Measurements from ENCODE around the gene DNAJC1.

DNAJC1 gene

DNA sequence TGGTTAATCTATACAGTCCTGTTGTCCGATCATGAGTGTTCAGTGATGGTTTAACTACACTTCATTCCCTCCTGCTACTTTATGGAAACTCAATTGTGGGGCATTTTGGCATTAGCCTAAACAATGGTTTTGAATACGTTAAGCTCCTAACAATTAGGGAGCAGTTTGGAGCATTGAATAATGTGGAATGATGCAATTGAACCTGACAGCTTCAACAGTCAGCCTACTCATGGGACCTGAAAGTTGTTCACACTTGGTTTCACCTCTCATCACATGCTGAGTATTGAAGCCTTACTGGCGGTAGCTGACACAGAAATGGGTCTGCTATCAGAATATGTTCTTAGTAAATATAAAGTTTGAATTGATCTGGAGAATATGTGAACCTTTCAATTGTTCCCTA, 283.4 kb downstream of the DNAJC1 start (continued):
- TF ChIP-seq, protein P1, sequence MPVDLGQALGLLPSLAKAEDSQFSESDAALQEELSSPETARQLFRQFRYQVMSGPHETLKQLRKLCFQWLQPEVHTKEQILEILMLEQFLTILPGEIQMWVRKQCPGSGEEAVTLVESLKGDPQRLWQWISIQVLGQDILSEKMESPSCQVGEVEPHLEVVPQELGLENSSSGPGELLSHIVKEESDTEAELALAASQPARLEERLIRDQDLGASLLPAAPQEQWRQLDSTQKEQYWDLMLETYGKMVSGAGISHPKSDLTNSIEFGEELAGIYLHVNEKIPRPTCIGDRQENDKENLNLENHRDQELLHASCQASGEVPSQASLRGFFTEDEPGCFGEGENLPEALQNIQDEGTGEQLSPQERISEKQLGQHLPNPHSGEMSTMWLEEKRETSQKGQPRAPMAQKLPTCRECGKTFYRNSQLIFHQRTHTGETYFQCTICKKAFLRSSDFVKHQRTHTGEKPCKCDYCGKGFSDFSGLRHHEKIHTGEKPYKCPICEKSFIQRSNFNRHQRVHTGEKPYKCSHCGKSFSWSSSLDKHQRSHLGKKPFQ (tag by site-specific recombination; IDR thresholded peaks at IDR 0.05), result peak; percentile 83
- TF ChIP-seq MZF1 (tag by site-specific recombination; IDR thresholded peaks at IDR 0.05; ENCODE audit: borderline replicate concordance) (peak; percentile 66; the same call in 1 of the 2 replicates), OSR2 (tag by site-specific recombination; IDR thresholded peaks at IDR 0.05) (peak; percentile 63; the same call in 1 of the 2 replicates)
- TF ChIP-seq, protein P2, sequence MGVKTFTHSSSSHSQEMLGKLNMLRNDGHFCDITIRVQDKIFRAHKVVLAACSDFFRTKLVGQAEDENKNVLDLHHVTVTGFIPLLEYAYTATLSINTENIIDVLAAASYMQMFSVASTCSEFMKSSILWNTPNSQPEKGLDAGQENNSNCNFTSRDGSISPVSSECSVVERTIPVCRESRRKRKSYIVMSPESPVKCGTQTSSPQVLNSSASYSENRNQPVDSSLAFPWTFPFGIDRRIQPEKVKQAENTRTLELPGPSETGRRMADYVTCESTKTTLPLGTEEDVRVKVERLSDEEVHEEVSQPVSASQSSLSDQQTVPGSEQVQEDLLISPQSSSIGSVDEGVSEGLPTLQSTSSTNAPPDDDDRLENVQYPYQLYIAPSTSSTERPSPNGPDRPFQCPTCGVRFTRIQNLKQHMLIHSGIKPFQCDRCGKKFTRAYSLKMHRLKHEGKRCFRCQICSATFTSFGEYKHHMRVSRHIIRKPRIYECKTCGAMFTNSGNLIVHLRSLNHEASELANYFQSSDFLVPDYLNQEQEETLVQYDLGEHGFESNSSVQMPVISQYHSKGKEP (tag by site-specific recombination; IDR thresholded peaks at IDR 0.05), result 0 out of 2 replicates have a peak, but pooled peaks have one; percentile 22
- TF ChIP-seq, protein P3, sequence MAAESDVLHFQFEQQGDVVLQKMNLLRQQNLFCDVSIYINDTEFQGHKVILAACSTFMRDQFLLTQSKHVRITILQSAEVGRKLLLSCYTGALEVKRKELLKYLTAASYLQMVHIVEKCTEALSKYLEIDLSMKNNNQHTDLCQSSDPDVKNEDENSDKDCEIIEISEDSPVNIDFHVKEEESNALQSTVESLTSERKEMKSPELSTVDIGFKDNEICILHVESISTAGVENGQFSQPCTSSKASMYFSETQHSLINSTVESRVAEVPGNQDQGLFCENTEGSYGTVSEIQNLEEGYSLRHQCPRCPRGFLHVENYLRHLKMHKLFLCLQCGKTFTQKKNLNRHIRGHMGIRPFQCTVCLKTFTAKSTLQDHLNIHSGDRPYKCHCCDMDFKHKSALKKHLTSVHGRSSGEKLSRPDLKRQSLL (tag by site-specific recombination; IDR thresholded peaks at IDR 0.05), result no peak
- TF ChIP-seq, protein P4, sequence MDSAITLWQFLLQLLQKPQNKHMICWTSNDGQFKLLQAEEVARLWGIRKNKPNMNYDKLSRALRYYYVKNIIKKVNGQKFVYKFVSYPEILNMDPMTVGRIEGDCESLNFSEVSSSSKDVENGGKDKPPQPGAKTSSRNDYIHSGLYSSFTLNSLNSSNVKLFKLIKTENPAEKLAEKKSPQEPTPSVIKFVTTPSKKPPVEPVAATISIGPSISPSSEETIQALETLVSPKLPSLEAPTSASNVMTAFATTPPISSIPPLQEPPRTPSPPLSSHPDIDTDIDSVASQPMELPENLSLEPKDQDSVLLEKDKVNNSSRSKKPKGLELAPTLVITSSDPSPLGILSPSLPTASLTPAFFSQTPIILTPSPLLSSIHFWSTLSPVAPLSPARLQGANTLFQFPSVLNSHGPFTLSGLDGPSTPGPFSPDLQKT (IDR thresholded peaks at IDR 0.05; ENCODE audit: borderline replicate concordance, low read depth, low read length), result no peak

DNA sequence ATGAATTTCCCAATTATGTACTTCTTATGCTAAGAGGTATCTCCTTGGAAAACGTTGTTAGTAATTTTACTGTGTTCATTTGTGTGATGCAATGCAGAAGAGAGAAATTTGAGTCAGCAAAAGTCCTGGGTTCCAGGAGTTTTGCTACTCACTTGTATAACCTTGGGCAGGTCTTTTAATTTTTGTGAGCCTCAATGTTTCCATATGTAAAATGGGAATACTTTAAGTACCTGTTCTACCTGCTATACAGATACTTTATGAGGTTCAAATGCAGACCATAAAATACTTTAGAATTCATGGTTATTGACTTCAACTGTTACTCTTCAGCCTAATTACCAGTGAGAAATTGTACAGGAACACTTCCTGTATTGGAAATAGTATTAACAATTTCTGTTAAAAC, 284.0 kb downstream of the DNAJC1 start:
- ChIA-PET POLR2A (no interaction called here), CTCF (no interaction called here)
- TF ChIP-seq, protein P5, sequence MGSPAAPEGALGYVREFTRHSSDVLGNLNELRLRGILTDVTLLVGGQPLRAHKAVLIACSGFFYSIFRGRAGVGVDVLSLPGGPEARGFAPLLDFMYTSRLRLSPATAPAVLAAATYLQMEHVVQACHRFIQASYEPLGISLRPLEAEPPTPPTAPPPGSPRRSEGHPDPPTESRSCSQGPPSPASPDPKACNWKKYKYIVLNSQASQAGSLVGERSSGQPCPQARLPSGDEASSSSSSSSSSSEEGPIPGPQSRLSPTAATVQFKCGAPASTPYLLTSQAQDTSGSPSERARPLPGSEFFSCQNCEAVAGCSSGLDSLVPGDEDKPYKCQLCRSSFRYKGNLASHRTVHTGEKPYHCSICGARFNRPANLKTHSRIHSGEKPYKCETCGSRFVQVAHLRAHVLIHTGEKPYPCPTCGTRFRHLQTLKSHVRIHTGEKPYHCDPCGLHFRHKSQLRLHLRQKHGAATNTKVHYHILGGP (tag by site-specific recombination; IDR thresholded peaks at IDR 0.05), result no peak
- TF ChIP-seq ZNF776 (tag by site-specific recombination; IDR thresholded peaks at IDR 0.05; ENCODE audit: borderline replicate concordance) (no peak), ZNF248 (tag by site-specific recombination; IDR thresholded peaks at IDR 0.05) (no peak), ZNF596 (tag by site-specific recombination; IDR thresholded peaks at IDR 0.05) (no peak), ZNF202 (tag by site-specific recombination; IDR thresholded peaks at IDR 0.05; ENCODE audit: borderline replicate concordance) (no peak), ZNF610 (tag by site-specific recombination; IDR thresholded peaks at IDR 0.05; ENCODE audit: borderline replicate concordance) (no peak), ZNF311 (tag by site-specific recombination; IDR thresholded peaks at IDR 0.05; ENCODE audit: borderline replicate concordance) (no peak), ZNF768 (tag by site-specific recombination; IDR thresholded peaks at IDR 0.05) (no peak), ZNF175 (tag by site-specific recombination; IDR thresholded peaks at IDR 0.05) (no peak), ZNF501 (tag by site-specific recombination; IDR thresholded peaks at IDR 0.05) (no peak)
- TF ChIP-seq, protein P6, sequence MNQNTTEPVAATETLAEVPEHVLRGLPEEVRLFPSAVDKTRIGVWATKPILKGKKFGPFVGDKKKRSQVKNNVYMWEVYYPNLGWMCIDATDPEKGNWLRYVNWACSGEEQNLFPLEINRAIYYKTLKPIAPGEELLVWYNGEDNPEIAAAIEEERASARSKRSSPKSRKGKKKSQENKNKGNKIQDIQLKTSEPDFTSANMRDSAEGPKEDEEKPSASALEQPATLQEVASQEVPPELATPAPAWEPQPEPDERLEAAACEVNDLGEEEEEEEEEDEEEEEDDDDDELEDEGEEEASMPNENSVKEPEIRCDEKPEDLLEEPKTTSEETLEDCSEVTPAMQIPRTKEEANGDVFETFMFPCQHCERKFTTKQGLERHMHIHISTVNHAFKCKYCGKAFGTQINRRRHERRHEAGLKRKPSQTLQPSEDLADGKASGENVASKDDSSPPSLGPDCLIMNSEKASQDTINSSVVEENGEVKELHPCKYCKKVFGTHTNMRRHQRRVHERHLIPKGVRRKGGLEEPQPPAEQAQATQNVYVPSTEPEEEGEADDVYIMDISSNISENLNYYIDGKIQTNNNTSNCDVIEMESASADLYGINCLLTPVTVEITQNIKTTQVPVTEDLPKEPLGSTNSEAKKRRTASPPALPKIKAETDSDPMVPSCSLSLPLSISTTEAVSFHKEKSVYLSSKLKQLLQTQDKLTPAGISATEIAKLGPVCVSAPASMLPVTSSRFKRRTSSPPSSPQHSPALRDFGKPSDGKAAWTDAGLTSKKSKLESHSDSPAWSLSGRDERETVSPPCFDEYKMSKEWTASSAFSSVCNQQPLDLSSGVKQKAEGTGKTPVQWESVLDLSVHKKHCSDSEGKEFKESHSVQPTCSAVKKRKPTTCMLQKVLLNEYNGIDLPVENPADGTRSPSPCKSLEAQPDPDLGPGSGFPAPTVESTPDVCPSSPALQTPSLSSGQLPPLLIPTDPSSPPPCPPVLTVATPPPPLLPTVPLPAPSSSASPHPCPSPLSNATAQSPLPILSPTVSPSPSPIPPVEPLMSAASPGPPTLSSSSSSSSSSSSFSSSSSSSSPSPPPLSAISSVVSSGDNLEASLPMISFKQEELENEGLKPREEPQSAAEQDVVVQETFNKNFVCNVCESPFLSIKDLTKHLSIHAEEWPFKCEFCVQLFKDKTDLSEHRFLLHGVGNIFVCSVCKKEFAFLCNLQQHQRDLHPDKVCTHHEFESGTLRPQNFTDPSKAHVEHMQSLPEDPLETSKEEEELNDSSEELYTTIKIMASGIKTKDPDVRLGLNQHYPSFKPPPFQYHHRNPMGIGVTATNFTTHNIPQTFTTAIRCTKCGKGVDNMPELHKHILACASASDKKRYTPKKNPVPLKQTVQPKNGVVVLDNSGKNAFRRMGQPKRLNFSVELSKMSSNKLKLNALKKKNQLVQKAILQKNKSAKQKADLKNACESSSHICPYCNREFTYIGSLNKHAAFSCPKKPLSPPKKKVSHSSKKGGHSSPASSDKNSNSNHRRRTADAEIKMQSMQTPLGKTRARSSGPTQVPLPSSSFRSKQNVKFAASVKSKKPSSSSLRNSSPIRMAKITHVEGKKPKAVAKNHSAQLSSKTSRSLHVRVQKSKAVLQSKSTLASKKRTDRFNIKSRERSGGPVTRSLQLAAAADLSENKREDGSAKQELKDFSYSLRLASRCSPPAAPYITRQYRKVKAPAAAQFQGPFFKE (tag by site-specific recombination; IDR thresholded peaks at IDR 0.05; ENCODE audit: borderline replicate concordance), result no peak
- TF ChIP-seq, protein P7, sequence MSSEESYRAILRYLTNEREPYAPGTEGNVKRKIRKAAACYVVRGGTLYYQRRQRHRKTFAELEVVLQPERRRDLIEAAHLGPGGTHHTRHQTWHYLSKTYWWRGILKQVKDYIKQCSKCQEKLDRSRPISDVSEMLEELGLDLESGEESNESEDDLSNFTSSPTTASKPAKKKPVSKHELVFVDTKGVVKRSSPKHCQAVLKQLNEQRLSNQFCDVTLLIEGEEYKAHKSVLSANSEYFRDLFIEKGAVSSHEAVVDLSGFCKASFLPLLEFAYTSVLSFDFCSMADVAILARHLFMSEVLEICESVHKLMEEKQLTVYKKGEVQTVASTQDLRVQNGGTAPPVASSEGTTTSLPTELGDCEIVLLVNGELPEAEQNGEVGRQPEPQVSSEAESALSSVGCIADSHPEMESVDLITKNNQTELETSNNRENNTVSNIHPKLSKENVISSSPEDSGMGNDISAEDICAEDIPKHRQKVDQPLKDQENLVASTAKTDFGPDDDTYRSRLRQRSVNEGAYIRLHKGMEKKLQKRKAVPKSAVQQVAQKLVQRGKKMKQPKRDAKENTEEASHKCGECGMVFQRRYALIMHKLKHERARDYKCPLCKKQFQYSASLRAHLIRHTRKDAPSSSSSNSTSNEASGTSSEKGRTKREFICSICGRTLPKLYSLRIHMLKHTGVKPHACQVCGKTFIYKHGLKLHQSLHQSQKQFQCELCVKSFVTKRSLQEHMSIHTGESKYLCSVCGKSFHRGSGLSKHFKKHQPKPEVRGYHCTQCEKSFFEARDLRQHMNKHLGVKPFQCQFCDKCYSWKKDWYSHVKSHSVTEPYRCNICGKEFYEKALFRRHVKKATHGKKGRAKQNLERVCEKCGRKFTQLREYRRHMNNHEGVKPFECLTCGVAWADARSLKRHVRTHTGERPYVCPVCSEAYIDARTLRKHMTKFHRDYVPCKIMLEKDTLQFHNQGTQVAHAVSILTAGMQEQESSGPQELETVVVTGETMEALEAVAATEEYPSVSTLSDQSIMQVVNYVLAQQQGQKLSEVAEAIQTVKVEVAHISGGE (tag by site-specific recombination; conservative IDR thresholded peaks at IDR 0.05; ENCODE audit: low read depth), result no peak

More for the DNA sequence above, 284.0 kb downstream of the DNAJC1 start:
- Histone ChIP-seq H3K36me3 (ENCODE audit: control insufficient read depth in 2 of 2, insufficient read depth in 1 of 2, low read length in 2 of 2) (peaks cover 6 to 8% of the 10 kb centered on the region in 2 experiments; a peak in 2 of 3 replicates), H3K4me3 (ENCODE audit: low read depth, low read length) (no peak overlapping the region), H3K9me3 (ENCODE audit: control insufficient read depth, insufficient read depth, low read depth, low read length) (no peaks in the 10 kb centered on the region), H3K4me1 (ENCODE audit: control insufficient read depth, insufficient read depth, low read length) (peaks cover 9% of the 10 kb centered on the region; the same call in 1 of the 2 replicates), H3K27ac (ENCODE audit: extremely low read depth, low read depth, low read length) (no peak overlapping the region)
